PC-9 (cell line): ENCODE measurements around the gene PPAN. TPM values are rescaled to one million over a fixed set of nuclear protein-coding genes. Genes with fewer than 3 reads are reported as not detected.

Source experiments
- BruUV-seq: library from RNA; stranded (reverse); fragments of 400-500 nt; replicated peaks from 2 replicates; lab custom pipeline; 2021; lab: Mats Ljungman, UMichigan
- CTCF ChIA-PET: fragments of 300-600 bp; sonication (Branson Sonifier 250); formaldehyde crosslinking; loops from one replicate; lab custom pipeline; 2022; ENCODE audit warnings: antibody characterized with exemption; lab: Charles Lee
- POLR2A ChIA-PET: fragments of 300-600 bp; sonication (Branson Sonifier 250); formaldehyde crosslinking; loops from one replicate; lab custom pipeline; 2022; ENCODE audit warnings: antibody characterized with exemption; ENCODE audit not compliant: unreplicated experiment; lab: Charles Lee
- DNase-seq, 2 experiments: peaks; one replicate each; pipeline versions ENCODE4 v3.0.0 to v3.0.0-alpha.2; 2015 to 2022; ENCODE audit warnings: mixed read lengths in 1 of 2
- H2AFZ ChIP-seq: fragments of 200-600 bp; sonication (generic); 2 replicates; pipeline ENCODE4 v1.8.1; 2017; ENCODE audit warnings: antibody characterized with exemption
- H3F3A ChIP-seq: fragments of 200-600 bp; sonication (generic); 2 replicates; pipeline ENCODE4 v1.8.1; 2017; ENCODE audit warnings: antibody characterized with exemption, mild to moderate bottlenecking, low read depth; ENCODE audit not compliant: insufficient read depth
- H3K27ac ChIP-seq: fragments of 200-600 bp; sonication (generic); 2 replicates; pipeline ENCODE4 v1.6.1; 2016; ENCODE audit warnings: mixed run types
- H3K27me3 ChIP-seq: fragments of 200-600 bp; sonication (generic); 2 replicates; pipeline ENCODE4 v1.6.1; 2016; ENCODE audit warnings: low read depth, mixed run types; ENCODE audit not compliant: insufficient read depth
- H3K36me3 ChIP-seq: fragments of 200-600 bp; sonication (generic); 2 replicates; pipeline ENCODE4 v1.6.1; 2016; ENCODE audit warnings: low read depth, mixed run types
- H3K4me1 ChIP-seq: fragments of 200-600 bp; sonication (generic); replicated peaks from 2 replicates; pipeline ENCODE4 v1.6.1; 2016; ENCODE audit warnings: mixed run types; ENCODE audit not compliant: insufficient read depth
- H3K4me2 ChIP-seq: fragments of 200-600 bp; sonication (generic); 2 replicates; pipeline ENCODE4 v1.6.1; 2017; ENCODE audit warnings: mixed run types
- H3K4me3 ChIP-seq: fragments of 200-600 bp; sonication (generic); 2 replicates; pipeline ENCODE4 v1.6.1; 2016; ENCODE audit warnings: mixed run types
- H3K79me2 ChIP-seq: fragments of 200-600 bp; sonication (generic); 2 replicates; pipeline ENCODE4 v1.6.1; 2017; ENCODE audit warnings: low read depth, mixed run types
- H3K9me2 ChIP-seq: fragments of 200-600 bp; sonication (generic); 2 replicates; pipeline ENCODE4 v1.8.1; 2017; ENCODE audit warnings: mild to moderate bottlenecking; ENCODE audit not compliant: insufficient read depth
- H3K9me3 ChIP-seq: fragments of 200-600 bp; sonication (generic); 2 replicates; pipeline ENCODE4 v1.8.1; 2016; ENCODE audit warnings: low read depth; ENCODE audit not compliant: insufficient read depth
- H4K20me1 ChIP-seq: fragments of 200-600 bp; sonication (generic); 2 replicates; pipeline ENCODE4 v1.8.1; 2017; ENCODE audit not compliant: insufficient read depth
- EZH2 ChIP-seq: fragments of 200-600 bp; sonication (generic); IDR thresholded peaks from 2 replicates; pipeline ENCODE4 v1.8.0; 2017; ENCODE audit warnings: antibody characterized with exemption, low read depth
- intact Hi-C: fragments of 100-400 bp; cut with micrococcal nuclease; formaldehyde crosslinking; loops from one replicate; pipeline ENCODE4 v1.10.0; 2022; ENCODE audit not compliant: unreplicated experiment
- total RNA-seq: library from RNA; stranded (reverse); gene quantifications from 2 replicates; pipeline ENCODE4 v1.2.3, GENCODE V29; 2021
- TF ChIP-seq, protein P1 (sequence below): fragments of 200-600 bp; sonication (generic); conservative IDR thresholded peaks from 2 replicates; pipeline ENCODE4 v1.6.1; 2017; ENCODE audit warnings: mixed run types, antibody characterized with exemption, mild to moderate bottlenecking, moderate library complexity

Gene PPAN
- total RNA-seq, 1 experiment from 2014 or later: 41.0 TPM

- Histone ChIP-seq H3F3A (peaks cover 4% of the 10 kb centered on the region; the same call in 1 of the 2 replicates), H3K9me2 (no peaks in the 10 kb centered on the region), H3K4me3 (no peak overlapping the region), H3K4me1 (no peaks in the 10 kb centered on the region), H3K27ac (no peak overlapping the region), H2AFZ (no peak overlapping the region), H3K4me2 (no peak overlapping the region), H4K20me1 (no peaks in the 10 kb centered on the region), H3K79me2 (no peaks in the 10 kb centered on the region), H3K36me3 (peaks cover 38% of the 10 kb centered on the region), H3K27me3 (no peaks in the 10 kb centered on the region), H3K9me3 (no peaks in the 10 kb centered on the region)
- DNase-seq: no peak
- TF ChIP-seq EZH2: no peak
- TF ChIP-seq, protein P1, sequence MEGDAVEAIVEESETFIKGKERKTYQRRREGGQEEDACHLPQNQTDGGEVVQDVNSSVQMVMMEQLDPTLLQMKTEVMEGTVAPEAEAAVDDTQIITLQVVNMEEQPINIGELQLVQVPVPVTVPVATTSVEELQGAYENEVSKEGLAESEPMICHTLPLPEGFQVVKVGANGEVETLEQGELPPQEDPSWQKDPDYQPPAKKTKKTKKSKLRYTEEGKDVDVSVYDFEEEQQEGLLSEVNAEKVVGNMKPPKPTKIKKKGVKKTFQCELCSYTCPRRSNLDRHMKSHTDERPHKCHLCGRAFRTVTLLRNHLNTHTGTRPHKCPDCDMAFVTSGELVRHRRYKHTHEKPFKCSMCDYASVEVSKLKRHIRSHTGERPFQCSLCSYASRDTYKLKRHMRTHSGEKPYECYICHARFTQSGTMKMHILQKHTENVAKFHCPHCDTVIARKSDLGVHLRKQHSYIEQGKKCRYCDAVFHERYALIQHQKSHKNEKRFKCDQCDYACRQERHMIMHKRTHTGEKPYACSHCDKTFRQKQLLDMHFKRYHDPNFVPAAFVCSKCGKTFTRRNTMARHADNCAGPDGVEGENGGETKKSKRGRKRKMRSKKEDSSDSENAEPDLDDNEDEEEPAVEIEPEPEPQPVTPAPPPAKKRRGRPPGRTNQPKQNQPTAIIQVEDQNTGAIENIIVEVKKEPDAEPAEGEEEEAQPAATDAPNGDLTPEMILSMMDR: no peak
- ChIA-PET POLR2A (no interaction called here), CTCF (no interaction called here)
- intact Hi-C loops: no loop called here
- no TSS peak for BruUV-seq
Observed at GRCh38 chr19:10137751-10138682, 31.9 kb downstream of the PPAN start.

- no peaks in the 10 kb centered on the region for H3K27me3 ChIP-seq
- POLR2A ChIA-PET: no interaction called here
- intact Hi-C loops: no loop called here
- no peak overlapping the region for H3K4me2 ChIP-seq
- no peaks in the 10 kb centered on the region for H3K9me2 ChIP-seq
- no peak overlapping the region for H3K27ac ChIP-seq
- H3K79me2 ChIP-seq: no peaks in the 10 kb centered on the region
- H3K4me1 ChIP-seq: no peaks in the 10 kb centered on the region
- no peaks in the 10 kb centered on the region for H3K9me3 ChIP-seq
- BruUV-seq: no TSS peak
- DNase-seq: no peak
- CTCF ChIA-PET: no interaction called here
- H3K36me3 ChIP-seq: peaks cover 44% of the 10 kb centered on the region
- peaks cover 4% of the 10 kb centered on the region; the same call in 1 of the 2 replicates for H3F3A ChIP-seq
- no peak overlapping the region for H2AFZ ChIP-seq
- TF ChIP-seq, protein P1: no peak
- TF ChIP-seq EZH2: no peak
- no peak overlapping the region for H3K4me3 ChIP-seq
- no peaks in the 10 kb centered on the region for H4K20me1 ChIP-seq
Observed at GRCh38 chr19:10138879-10139795, 33.0 kb downstream of the PPAN start.

GRCh38 chr19:10139952-10140351 is 33.8 kb downstream of the PPAN start:
- H2AFZ ChIP-seq: no peak overlapping the region
- POLR2A ChIA-PET: interaction anchor here (0.5 kb wide), 1 partner anchor 121 kb away, joined by 3 read pairs; no protein-coding TSS in a partner anchor
- peaks cover 44% of the 10 kb centered on the region for H3K36me3 ChIP-seq
- TF ChIP-seq, protein P1: no peak
- TF ChIP-seq EZH2: no peak
- no peaks in the 10 kb centered on the region for H3K79me2 ChIP-seq
- no peak overlapping the region for H3K27ac ChIP-seq
- H3K9me2 ChIP-seq: no peaks in the 10 kb centered on the region
- intact Hi-C loops: no loop called here
- no peaks in the 10 kb centered on the region for H3K4me1 ChIP-seq
- H3K9me3 ChIP-seq: no peaks in the 10 kb centered on the region
- H3K27me3 ChIP-seq: no peaks in the 10 kb centered on the region
- peaks cover 4% of the 10 kb centered on the region; the same call in 1 of the 2 replicates for H3F3A ChIP-seq
- H3K4me2 ChIP-seq: no peak overlapping the region
- H3K4me3 ChIP-seq: no peak overlapping the region
- CTCF ChIA-PET: no interaction called here
- no peaks in the 10 kb centered on the region for H4K20me1 ChIP-seq
- no peak for DNase-seq
- BruUV-seq: no TSS peak
